ENCODE measurements around the gene MYO1B.
"Not testable (repeated sequence)": the region's sequence is repeated elsewhere in the genome, so short reads cannot be mapped to it uniquely, and the experiment has no call there.

MYO1B gene

DNA sequence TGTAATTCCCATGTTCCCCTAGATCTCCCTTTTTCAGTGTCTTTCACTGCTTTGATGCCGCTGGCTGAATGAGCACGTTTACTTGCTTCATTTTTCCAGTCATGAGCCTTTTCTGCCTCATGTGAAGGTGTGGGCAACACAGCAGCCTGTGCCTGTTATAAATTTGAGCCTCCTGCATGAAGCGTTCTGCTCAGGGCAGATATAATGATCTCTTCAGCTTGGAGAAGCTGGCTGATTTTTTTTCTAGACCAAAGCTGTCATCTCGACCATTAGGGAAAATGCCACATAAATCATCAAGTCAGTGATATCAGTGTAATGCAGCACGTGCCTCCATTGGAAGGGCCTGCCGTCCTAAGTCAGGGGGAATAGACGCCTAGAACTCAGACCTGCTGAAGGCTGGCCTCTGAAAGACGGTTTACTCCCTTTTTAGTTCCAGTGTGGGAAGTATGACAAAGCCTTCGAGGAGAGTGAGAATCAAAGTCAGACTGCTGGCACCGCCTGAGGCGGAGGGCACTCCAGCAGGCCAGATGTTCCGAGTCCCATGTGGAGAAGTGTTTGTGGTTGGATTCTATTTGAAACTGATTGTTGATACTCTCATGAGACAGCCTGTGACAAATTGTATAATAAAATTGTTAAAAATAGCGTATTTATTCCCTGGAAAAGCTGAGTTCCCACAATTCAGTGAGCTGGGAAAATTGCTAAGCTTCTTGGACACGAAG, 196.5 kb downstream of the MYO1B start:
- H3K27ac ChIP-seq (ENCODE audit: low read depth, low read length) = no peak overlapping the region
- no peak overlapping the region for H3K4me3 ChIP-seq (ENCODE audit: low read depth, low read length)
- H3K79me2 ChIP-seq (ENCODE audit: control insufficient read depth, insufficient read depth, low read length, unreplicated experiment) = no peaks in the 10 kb centered on the region
- no peaks in the 10 kb centered on the region for H3K27me3 ChIP-seq (ENCODE audit: insufficient read depth, low read length)
- H2AFZ ChIP-seq (ENCODE audit: low read length, unreplicated experiment) = no peak overlapping the region
- no peaks in the 10 kb centered on the region for H3K4me1 ChIP-seq (ENCODE audit: control insufficient read depth, insufficient read depth, low read length, unreplicated experiment)
- H3K36me3 ChIP-seq (ENCODE audit: insufficient read depth, low read length) = no peaks in the 10 kb centered on the region

DNA sequence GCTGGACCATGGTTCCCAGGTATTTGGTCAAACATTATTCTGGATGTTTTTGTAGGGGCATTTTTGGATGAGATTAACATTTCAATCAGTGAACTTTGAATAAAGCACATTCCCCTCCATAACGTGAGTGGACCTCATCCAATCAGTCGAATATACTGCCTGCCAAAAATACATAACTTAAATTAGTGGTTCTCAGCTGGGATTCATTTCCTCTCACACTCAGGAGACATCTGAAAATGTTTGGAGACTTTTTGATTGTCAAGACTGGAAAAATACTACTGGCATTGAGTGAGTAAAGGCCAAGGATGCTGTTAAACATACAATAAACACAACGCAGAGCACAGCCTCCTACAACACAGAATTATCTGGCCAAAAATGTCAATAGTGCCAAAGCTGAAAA, 198.2 kb downstream of the MYO1B start:
- Histone ChIP-seq H3K36me3 (ENCODE audit: insufficient read depth, low read length) (no peaks in the 10 kb centered on the region), H2AFZ (ENCODE audit: low read length, unreplicated experiment) (no peak overlapping the region), H3K79me2 (ENCODE audit: control insufficient read depth, insufficient read depth, low read length, unreplicated experiment) (no peaks in the 10 kb centered on the region), H3K4me3 (ENCODE audit: low read depth, low read length) (no peak overlapping the region), H3K27ac (ENCODE audit: low read depth, low read length) (no peak overlapping the region), H3K27me3 (ENCODE audit: insufficient read depth, low read length) (no peaks in the 10 kb centered on the region), H3K4me1 (ENCODE audit: control insufficient read depth, insufficient read depth, low read length, unreplicated experiment) (no peaks in the 10 kb centered on the region)

DNA sequence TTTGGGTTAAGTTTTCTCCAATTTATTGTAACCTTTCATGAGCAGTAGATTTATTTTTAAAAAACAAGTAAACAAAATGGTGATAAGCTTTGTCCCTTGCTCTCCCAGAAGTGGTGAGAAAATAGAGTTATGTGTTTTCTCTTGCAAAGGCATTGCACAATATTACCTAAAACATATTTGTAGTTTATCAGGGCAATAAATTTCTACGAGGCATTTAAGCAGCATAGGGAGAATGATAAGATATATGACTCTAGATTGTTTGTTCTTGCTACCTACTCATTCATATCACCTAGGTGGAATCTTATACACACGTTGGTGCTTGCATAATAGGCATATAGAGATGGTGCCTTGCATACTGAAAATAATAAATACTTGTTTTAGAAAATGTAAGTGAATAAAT, 201.7 kb downstream of the MYO1B start:
- Histone ChIP-seq H3K4me1 (ENCODE audit: control insufficient read depth, insufficient read depth, low read length, unreplicated experiment) (no peaks in the 10 kb centered on the region), H3K27ac (ENCODE audit: low read depth, low read length) (no peak overlapping the region), H2AFZ (ENCODE audit: low read length, unreplicated experiment) (no peak overlapping the region), H3K79me2 (ENCODE audit: control insufficient read depth, insufficient read depth, low read length, unreplicated experiment) (no peaks in the 10 kb centered on the region), H3K36me3 (ENCODE audit: insufficient read depth, low read length) (no peaks in the 10 kb centered on the region), H3K4me3 (ENCODE audit: low read depth, low read length) (no peak overlapping the region), H3K27me3 (ENCODE audit: insufficient read depth, low read length) (no peaks in the 10 kb centered on the region)

DNA sequence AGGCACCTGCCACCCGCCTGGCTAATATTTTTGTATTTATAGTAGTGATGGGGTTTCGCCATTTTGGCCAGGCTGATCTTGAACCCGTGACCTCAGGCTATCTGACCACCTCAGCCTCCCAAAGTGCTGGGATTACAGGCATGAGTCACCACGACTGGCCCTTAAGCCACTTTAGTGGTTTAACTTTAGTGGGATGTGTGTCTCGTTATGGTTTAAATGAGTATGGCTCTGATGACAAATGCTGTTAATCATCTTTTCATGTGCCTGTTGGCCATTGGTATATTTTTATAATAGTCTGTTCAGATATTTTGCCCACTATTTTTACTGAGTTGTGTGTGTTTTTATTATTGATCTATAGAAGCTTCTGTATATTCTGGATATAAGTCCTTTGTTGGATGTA, 205.9 kb downstream of the MYO1B start:
- H2AFZ ChIP-seq (ENCODE audit: low read length, unreplicated experiment) = no peak overlapping the region
- no peaks in the 10 kb centered on the region for H3K4me1 ChIP-seq (ENCODE audit: control insufficient read depth, insufficient read depth, low read length, unreplicated experiment)
- H3K36me3 ChIP-seq (ENCODE audit: insufficient read depth, low read length) = no peaks in the 10 kb centered on the region
- H3K27me3 ChIP-seq (ENCODE audit: insufficient read depth, low read length) = no peaks in the 10 kb centered on the region
- no peaks in the 10 kb centered on the region for H3K79me2 ChIP-seq (ENCODE audit: control insufficient read depth, insufficient read depth, low read length, unreplicated experiment)
- no peak overlapping the region for H3K27ac ChIP-seq (ENCODE audit: low read depth, low read length)
- no peak overlapping the region for H3K4me3 ChIP-seq (ENCODE audit: low read depth, low read length)

DNA sequence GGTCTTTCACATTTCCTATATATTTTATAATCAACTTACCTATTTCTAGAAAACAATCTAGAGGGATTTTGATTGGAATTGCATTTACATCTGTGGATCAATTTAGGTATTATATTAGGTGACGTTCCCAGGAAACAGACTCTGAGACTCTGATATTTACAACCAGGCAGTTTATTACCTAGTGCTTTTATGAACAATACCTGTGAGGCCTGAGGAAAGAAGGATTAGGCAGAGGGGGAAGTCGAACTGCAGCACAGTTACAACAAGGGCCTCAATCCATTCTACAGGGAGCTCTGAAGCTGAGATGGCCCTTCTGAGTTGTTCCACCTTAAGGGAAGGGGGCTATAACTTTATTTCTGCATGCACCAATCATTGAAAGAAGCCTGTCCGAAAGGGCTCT, 206.9 kb downstream of the MYO1B start:
- H3K27me3 ChIP-seq (ENCODE audit: insufficient read depth, low read length) = no peaks in the 10 kb centered on the region
- no peaks in the 10 kb centered on the region for H3K79me2 ChIP-seq (ENCODE audit: control insufficient read depth, insufficient read depth, low read length, unreplicated experiment)
- H2AFZ ChIP-seq (ENCODE audit: low read length, unreplicated experiment) = no peak overlapping the region
- H3K4me1 ChIP-seq (ENCODE audit: control insufficient read depth, insufficient read depth, low read length, unreplicated experiment) = no peaks in the 10 kb centered on the region
- no peak overlapping the region for H3K27ac ChIP-seq (ENCODE audit: low read depth, low read length)
- no peaks in the 10 kb centered on the region for H3K36me3 ChIP-seq (ENCODE audit: insufficient read depth, low read length)
- H3K4me3 ChIP-seq (ENCODE audit: low read depth, low read length) = no peak overlapping the region

DNA sequence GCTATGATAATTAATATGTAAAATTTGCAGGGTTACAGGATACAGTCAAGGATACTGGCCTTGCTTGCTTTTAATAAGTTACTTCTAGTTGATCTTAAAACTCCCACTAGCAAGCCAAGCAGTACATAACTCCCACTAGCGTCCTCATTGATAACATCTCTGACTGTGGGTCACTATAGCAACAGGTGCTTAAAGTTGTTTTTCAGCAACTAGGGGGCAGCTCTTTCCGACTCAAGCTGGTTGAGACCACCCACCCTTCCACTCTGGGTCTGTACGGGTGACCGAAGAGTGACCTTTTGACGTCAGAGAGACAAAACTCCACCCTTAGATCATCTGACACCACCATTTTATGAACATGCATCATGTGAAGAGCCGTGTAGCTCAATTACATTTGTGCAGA, 208.6 kb downstream of the MYO1B start:
- H3K27ac ChIP-seq (ENCODE audit: low read depth, low read length) = no peak overlapping the region
- H3K4me1 ChIP-seq (ENCODE audit: control insufficient read depth, insufficient read depth, low read length, unreplicated experiment) = no peaks in the 10 kb centered on the region
- H3K27me3 ChIP-seq (ENCODE audit: insufficient read depth, low read length) = no peaks in the 10 kb centered on the region
- H3K4me3 ChIP-seq (ENCODE audit: low read depth, low read length) = no peak overlapping the region
- H3K36me3 ChIP-seq (ENCODE audit: insufficient read depth, low read length) = no peaks in the 10 kb centered on the region
- no peaks in the 10 kb centered on the region for H3K79me2 ChIP-seq (ENCODE audit: control insufficient read depth, insufficient read depth, low read length, unreplicated experiment)
- no peak overlapping the region for H2AFZ ChIP-seq (ENCODE audit: low read length, unreplicated experiment)

DNA sequence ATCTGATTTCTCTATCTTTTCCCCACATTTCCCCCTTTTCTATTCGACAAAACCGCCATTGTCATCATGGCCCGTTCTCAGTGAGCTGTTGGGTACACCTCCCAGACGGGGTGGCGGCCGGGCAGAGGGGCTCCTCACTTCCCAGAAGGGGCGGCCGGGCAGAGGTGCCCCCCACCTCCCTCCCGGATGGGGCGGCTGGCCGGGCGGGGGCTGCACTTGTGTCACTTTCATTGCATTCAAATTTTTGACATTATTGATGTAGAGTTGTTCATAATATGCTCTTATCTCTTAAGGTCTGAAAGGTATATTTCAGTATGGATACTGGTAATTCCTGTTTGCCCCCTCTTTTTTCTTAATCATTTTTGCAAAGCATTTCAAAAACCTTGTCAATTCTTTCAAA, 211.3 kb downstream of the MYO1B start:
- H3K27me3 ChIP-seq (ENCODE audit: insufficient read depth, low read length); H3K4me3 ChIP-seq (ENCODE audit: low read depth, low read length); H3K27ac ChIP-seq (ENCODE audit: low read depth, low read length); H3K4me1 ChIP-seq (ENCODE audit: control insufficient read depth, insufficient read depth, low read length, unreplicated experiment); H3K79me2 ChIP-seq (ENCODE audit: control insufficient read depth, insufficient read depth, low read length, unreplicated experiment); H2AFZ ChIP-seq (ENCODE audit: low read length, unreplicated experiment); H3K36me3 ChIP-seq (ENCODE audit: insufficient read depth, low read length): not testable (repeated sequence)

DNA sequence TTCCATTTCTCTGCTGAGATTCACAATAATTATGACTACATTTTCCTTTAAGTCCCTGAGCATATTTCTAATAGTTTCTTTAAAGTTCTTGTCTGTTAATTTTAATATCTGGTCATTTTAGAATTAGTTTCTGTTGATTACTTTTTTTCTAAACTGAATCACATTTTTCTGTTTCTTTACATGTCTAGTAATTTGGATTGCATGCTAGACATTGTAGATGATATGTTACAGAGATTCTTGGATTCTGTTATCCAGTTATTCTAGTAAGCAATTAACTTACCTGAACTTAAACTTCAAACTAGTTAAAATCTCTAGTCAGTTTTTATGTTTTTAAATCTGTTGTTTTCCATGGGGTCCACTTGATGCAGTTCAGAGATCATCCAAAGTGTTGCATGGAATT, 214.0 kb downstream of the MYO1B start:
- Histone ChIP-seq H3K79me2 (ENCODE audit: control insufficient read depth, insufficient read depth, low read length, unreplicated experiment) (no peaks in the 10 kb centered on the region), H3K4me1 (ENCODE audit: control insufficient read depth, insufficient read depth, low read length, unreplicated experiment) (no peaks in the 10 kb centered on the region), H3K27me3 (ENCODE audit: insufficient read depth, low read length) (no peaks in the 10 kb centered on the region), H3K27ac (ENCODE audit: low read depth, low read length) (no peak overlapping the region), H3K36me3 (ENCODE audit: insufficient read depth, low read length) (no peaks in the 10 kb centered on the region), H2AFZ (ENCODE audit: low read length, unreplicated experiment) (no peak overlapping the region), H3K4me3 (ENCODE audit: low read depth, low read length) (no peak overlapping the region)

DNA sequence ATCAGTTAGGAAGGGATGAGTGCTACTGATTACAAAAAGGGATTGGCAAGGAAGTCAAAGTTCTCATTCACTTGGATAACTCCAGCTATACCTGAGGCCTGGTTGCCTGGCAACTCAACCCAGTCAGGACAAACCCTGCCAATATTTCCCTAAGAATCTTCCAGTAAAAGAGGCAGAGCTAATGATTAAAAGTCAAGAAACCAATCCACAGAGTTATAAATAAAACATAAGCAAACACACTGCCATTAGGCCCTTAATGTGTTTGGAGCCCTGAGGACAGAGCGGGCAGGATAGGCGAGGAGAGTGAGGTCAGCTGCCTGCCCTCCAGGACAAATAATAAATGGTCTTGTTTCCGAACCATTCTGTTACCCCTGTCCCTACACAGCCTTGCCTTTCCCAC, 217.2 kb downstream of the MYO1B start:
- Histone ChIP-seq H3K4me3 (ENCODE audit: low read depth, low read length) (no peak overlapping the region), H3K4me1 (ENCODE audit: control insufficient read depth, insufficient read depth, low read length, unreplicated experiment) (no peaks in the 10 kb centered on the region), H3K27me3 (ENCODE audit: insufficient read depth, low read length) (no peaks in the 10 kb centered on the region), H3K79me2 (ENCODE audit: control insufficient read depth, insufficient read depth, low read length, unreplicated experiment) (no peaks in the 10 kb centered on the region), H2AFZ (ENCODE audit: low read length, unreplicated experiment) (no peak overlapping the region), H3K36me3 (ENCODE audit: insufficient read depth, low read length) (no peaks in the 10 kb centered on the region), H3K27ac (ENCODE audit: low read depth, low read length) (no peak overlapping the region)

DNA sequence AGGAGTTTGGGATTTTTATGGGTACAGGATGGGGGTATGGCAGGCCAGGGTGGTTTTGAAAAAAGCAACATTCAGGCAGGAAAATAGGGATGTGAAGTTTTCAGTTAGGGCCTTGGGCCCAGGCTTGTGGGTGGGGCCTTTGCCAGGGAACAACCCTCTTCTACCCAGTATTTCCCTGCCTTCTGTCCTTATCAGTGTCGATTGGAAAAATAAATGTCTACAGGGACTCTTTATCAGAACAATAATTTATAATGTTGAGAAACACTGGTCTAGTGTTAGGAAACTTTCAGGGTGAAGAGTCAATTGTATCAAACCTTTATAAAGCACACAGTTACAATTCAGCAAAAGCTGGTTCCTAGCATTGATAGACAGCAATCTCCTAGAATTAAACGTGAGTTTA, 218.6 kb downstream of the MYO1B start:
- H3K4me1 ChIP-seq (ENCODE audit: control insufficient read depth, insufficient read depth, low read length, unreplicated experiment) = no peaks in the 10 kb centered on the region
- no peak overlapping the region for H3K27ac ChIP-seq (ENCODE audit: low read depth, low read length)
- no peak overlapping the region for H2AFZ ChIP-seq (ENCODE audit: low read length, unreplicated experiment)
- no peaks in the 10 kb centered on the region for H3K27me3 ChIP-seq (ENCODE audit: insufficient read depth, low read length)
- H3K79me2 ChIP-seq (ENCODE audit: control insufficient read depth, insufficient read depth, low read length, unreplicated experiment) = no peaks in the 10 kb centered on the region
- H3K36me3 ChIP-seq (ENCODE audit: insufficient read depth, low read length) = no peaks in the 10 kb centered on the region
- no peak overlapping the region for H3K4me3 ChIP-seq (ENCODE audit: low read depth, low read length)

DNA sequence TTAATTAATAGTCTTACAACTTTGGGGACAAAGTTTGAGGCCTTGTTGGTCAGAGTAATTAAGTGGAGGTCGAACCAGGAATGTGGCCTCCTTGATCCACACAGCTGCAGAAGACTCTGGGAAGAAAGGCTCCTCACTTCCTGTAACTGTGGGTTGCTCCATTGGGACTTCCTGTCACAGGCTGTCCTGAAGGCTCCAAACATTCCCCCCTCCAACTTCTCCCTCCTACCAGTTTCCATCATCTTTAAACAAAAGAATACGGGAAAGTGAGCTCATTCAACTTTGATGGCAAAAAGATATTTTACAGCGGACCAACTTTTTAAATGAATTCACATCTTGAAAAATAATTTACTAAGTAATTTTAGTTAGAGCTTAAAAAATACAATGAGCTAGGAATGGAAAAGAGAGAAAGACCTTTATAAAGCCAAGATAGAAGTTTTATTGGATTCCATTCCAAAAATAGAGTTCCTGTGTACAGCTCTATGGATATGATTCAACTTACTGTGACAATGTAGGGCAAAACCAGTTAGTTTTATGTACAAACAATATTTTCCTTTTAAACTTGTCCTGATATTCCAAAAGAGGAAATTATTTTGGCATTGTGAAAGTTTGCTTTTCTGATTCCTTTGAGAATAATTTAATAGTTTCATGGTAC, 220.7 kb downstream of the MYO1B start:
- no peaks in the 10 kb centered on the region for H3K36me3 ChIP-seq (ENCODE audit: insufficient read depth, low read length)
- no peaks in the 10 kb centered on the region for H3K27me3 ChIP-seq (ENCODE audit: insufficient read depth, low read length)
- no peaks in the 10 kb centered on the region for H3K4me1 ChIP-seq (ENCODE audit: control insufficient read depth, insufficient read depth, low read length, unreplicated experiment)
- no peak overlapping the region for H3K4me3 ChIP-seq (ENCODE audit: low read depth, low read length)
- H3K27ac ChIP-seq (ENCODE audit: low read depth, low read length) = no peak overlapping the region
- H2AFZ ChIP-seq (ENCODE audit: low read length, unreplicated experiment) = peak overlapping the region; percentile 46
- no peaks in the 10 kb centered on the region for H3K79me2 ChIP-seq (ENCODE audit: control insufficient read depth, insufficient read depth, low read length, unreplicated experiment)
